DLD1 (cell line): Measurements from ENCODE around the gene ATAD5.
"Not testable (repeated sequence)": the region's sequence is repeated elsewhere in the genome, so short reads cannot be mapped to it uniquely, and the experiment has no call there.

Experiments used
- in situ Hi-C: cut with HindIII; loops from 2 replicates; pipeline ENCODE4 v1.10.0; 2017; ENCODE audit warnings: low sequenced_read_pairs

The ATAD5 gene

GRCh38 chr17:30831663-30832437, at the start of gene ATAD5:
Gene ATAD5, plus strand, starts transcription at chr17:30831966. Its CDS starts 382 bp downstream, at chr17:30832348.
- in situ Hi-C loops: no loop called here

GRCh38 chr17:30782206-30782605, 49.6 kb upstream of the ATAD5 start:
- in situ Hi-C loops: no loop called here

- in situ Hi-C loops: no loop called here
These were observed 42.8 kb upstream of the ATAD5 start for GRCh38 chr17:30788918-30789317.

- in situ Hi-C loops: no loop called here
These were observed 41.5 kb upstream of the ATAD5 start for GRCh38 chr17:30790279-30790678.

- in situ Hi-C loops: no loop called here
These were observed 38.3 kb upstream of the ATAD5 start for GRCh38 chr17:30793282-30793977.

- in situ Hi-C loops: no loop called here
These were observed 37.4 kb upstream of the ATAD5 start for GRCh38 chr17:30794372-30794771.

GRCh38 chr17:30796016-30796415, 35.8 kb upstream of the ATAD5 start:
- in situ Hi-C loops: no loop called here

GRCh38 chr17:30801671-30802070, 30.1 kb upstream of the ATAD5 start:
- in situ Hi-C loops: no loop called here

- in situ Hi-C loops: no loop called here
These were observed 25.8 kb upstream of the ATAD5 start for GRCh38 chr17:30805944-30806456.

GRCh38 chr17:30807896-30808295, 23.9 kb upstream of the ATAD5 start:
- in situ Hi-C loops: no loop called here

GRCh38 chr17:30808785-30809286, 22.9 kb upstream of the ATAD5 start:
- in situ Hi-C loops: no loop called here

GRCh38 chr17:30809867-30810266, 21.9 kb upstream of the ATAD5 start:
- in situ Hi-C loops: no loop called here

GRCh38 chr17:30812218-30813177, 19.3 kb upstream of the ATAD5 start:
- in situ Hi-C loops: no loop called here

- in situ Hi-C loops: not testable (repeated sequence)
These were observed 17.5 kb upstream of the ATAD5 start for GRCh38 chr17:30814236-30814635.

- in situ Hi-C loops: not testable (repeated sequence)
These were observed 16.9 kb upstream of the ATAD5 start for GRCh38 chr17:30814860-30815259.

- in situ Hi-C loops: no loop called here
These were observed 15.6 kb upstream of the ATAD5 start for GRCh38 chr17:30816165-30816564.

- in situ Hi-C loops: no loop called here
These were observed 11.6 kb upstream of the ATAD5 start for GRCh38 chr17:30819971-30820705.

GRCh38 chr17:30821871-30822723, 9.7 kb upstream of the ATAD5 start:
- in situ Hi-C loops: no loop called here

GRCh38 chr17:30822919-30823318, 8.8 kb upstream of the ATAD5 start:
- in situ Hi-C loops: not testable (repeated sequence)
